Prostate gland (tissue), 2 donors: ENCODE measurements around the gene MTPN. TPM values are rescaled to one million over a fixed set of nuclear protein-coding genes. Genes with fewer than 3 reads are reported as not detected.

Source experiments
- DNase-seq: peaks from one replicate; pipeline ENCODE4 v3.0.0-alpha.2; 2019; ENCODE audit warnings: low spot score
- H3K27ac ChIP-seq, 2 donors: fragments of 200-600 bp; sonication (generic); 2 replicates each; pipeline ENCODE4 v1.5.1; 2017 to 2019
- H3K27me3 ChIP-seq: fragments of 200-600 bp; sonication (generic); replicated peaks from 2 replicates; pipeline ENCODE4 v1.5.1; 2019; ENCODE audit not compliant: insufficient read depth
- H3K36me3 ChIP-seq, 2 donors: fragments of 200-600 bp; sonication (generic); 1 replicate in 1 of 2; 2 replicates in 1 of 2; pipeline versions ENCODE4 v1.5.1 to v1.8.1; 2017 to 2019
- H3K4me1 ChIP-seq: fragments of 200-600 bp; sonication (generic); replicated peaks from 2 replicates; pipeline ENCODE4 v1.5.1; 2019
- H3K4me3 ChIP-seq, 2 donors: fragments of 200-600 bp; sonication (generic); 2 replicates each; pipeline ENCODE4 v1.5.1; 2017 to 2019
- H3K9me3 ChIP-seq: fragments of 200-600 bp; sonication (generic); 2 replicates; pipeline ENCODE4 v1.5.1; 2017
- POLR2A ChIP-seq: fragments of 450-650 bp; IDR thresholded peaks from one replicate; pipeline ENCODE4 v1.6.1; 2016; ENCODE audit warnings: antibody characterized with exemption, mild to moderate bottlenecking
- POLR2AphosphoS5 ChIP-seq: sonication (generic); formaldehyde crosslinking; IDR thresholded peaks from one replicate; pipeline ENCODE4 v1.6.1; 2017; ENCODE audit warnings: antibody characterized with exemption
- WGBS: methylation state at CpG from one replicate; pipeline ENCODE4 v1.1.5; 2018; 5-methylcytosine and 5-hydroxymethylcytosine counted together
- intact Hi-C: fragments of 100-400 bp; cut with DNase I; formaldehyde crosslinking; loops from one replicate; pipeline ENCODE4 v1.14.2; 2022
- total RNA-seq, 2 donors: library from RNA; depleted of rRNA; stranded (reverse); fragments of >200 nt; gene quantifications; one replicate each; pipeline ENCODE4 v1.1.0, GENCODE V29; 2016
- TF ChIP-seq, protein P1 (sequence below), 4 experiments: fragments of 200-600 bp in 2 of 4; fragments of 450-650 bp in 2 of 4; sonication (generic) in 2 of 4; IDR thresholded peaks; 1 replicate in 3 of 4; 2 replicates in 1 of 4; pipeline ENCODE4 v1.5.1; 2016 to 2019; ENCODE audit warnings: antibody characterized with exemption in 4 of 4, mild to moderate bottlenecking in 2 of 4, moderate library complexity in 2 of 4

The MTPN gene
- total RNA-seq, 2 donors from 2014 or later: 85.6 to 137 TPM

DNA sequence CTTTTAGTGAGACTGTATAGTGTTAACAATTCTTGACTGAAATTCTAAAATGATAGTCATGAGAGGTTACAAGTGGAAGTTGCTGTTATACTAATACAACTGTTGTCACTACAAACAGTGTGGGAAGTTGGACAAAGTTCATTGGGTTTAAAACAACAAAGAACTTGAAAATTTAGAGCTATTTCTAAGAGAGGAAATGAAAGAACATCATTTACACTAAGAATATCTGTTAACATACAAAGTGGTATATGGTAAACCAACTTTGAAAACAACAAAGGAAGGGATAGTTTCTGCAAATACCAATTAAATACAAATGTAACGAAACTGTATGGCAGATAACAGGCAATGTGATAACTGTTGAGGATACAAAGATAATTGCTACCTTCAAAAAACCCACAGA, 11.6 kb downstream of the MTPN start:
- DNase-seq: no peak
- WGBS: 83% methylated on average over 1 of the region's 1 CpG
- intact Hi-C loops: no loop called here
- no peak overlapping the region for H3K4me3 ChIP-seq
- H3K27ac ChIP-seq: no peak overlapping the region
- H3K9me3 ChIP-seq: no peaks in the 10 kb centered on the region
- no peak for TF ChIP-seq POLR2A
- TF ChIP-seq POLR2AphosphoS5: no peak
- TF ChIP-seq, protein P1, sequence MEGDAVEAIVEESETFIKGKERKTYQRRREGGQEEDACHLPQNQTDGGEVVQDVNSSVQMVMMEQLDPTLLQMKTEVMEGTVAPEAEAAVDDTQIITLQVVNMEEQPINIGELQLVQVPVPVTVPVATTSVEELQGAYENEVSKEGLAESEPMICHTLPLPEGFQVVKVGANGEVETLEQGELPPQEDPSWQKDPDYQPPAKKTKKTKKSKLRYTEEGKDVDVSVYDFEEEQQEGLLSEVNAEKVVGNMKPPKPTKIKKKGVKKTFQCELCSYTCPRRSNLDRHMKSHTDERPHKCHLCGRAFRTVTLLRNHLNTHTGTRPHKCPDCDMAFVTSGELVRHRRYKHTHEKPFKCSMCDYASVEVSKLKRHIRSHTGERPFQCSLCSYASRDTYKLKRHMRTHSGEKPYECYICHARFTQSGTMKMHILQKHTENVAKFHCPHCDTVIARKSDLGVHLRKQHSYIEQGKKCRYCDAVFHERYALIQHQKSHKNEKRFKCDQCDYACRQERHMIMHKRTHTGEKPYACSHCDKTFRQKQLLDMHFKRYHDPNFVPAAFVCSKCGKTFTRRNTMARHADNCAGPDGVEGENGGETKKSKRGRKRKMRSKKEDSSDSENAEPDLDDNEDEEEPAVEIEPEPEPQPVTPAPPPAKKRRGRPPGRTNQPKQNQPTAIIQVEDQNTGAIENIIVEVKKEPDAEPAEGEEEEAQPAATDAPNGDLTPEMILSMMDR (IDR thresholded peaks at IDR 0.05): no peak
- H3K36me3 ChIP-seq: no peaks in the 10 kb centered on the region
- H3K4me1 ChIP-seq: no peaks in the 10 kb centered on the region
- H3K27me3 ChIP-seq: no peaks in the 10 kb centered on the region

DNA sequence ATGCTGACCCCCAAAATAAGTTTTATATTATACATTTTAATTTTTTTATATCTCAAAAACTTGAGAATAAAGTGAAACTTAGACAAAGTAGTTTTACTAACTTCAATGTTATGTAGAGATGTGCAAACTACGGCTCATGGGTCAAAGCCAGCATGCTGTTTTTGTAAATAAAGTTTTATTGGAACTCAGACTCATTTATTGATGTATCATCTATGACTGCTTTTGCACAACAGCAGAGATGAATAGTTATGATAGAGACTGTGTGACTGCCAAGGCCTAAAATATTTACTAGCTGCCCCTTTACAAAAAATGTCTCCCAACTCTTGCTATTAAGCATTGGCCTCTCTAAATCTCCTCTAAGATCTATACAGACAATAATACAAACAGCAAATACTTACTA, 12.4 kb downstream of the MTPN start:
- no peak for DNase-seq
- H3K9me3 ChIP-seq: no peaks in the 10 kb centered on the region
- no peak overlapping the region for H3K4me3 ChIP-seq
- intact Hi-C loops: no loop called here
- no peak overlapping the region for H3K27ac ChIP-seq
- H3K4me1 ChIP-seq: no peaks in the 10 kb centered on the region
- no peak for TF ChIP-seq POLR2AphosphoS5
- TF ChIP-seq, protein P1 (IDR thresholded peaks at IDR 0.05): no peak
- no peak for TF ChIP-seq POLR2A
- 68% methylated on average over 1 of the region's 1 CpG for WGBS
- H3K36me3 ChIP-seq: no peaks in the 10 kb centered on the region
- H3K27me3 ChIP-seq: no peaks in the 10 kb centered on the region

DNA sequence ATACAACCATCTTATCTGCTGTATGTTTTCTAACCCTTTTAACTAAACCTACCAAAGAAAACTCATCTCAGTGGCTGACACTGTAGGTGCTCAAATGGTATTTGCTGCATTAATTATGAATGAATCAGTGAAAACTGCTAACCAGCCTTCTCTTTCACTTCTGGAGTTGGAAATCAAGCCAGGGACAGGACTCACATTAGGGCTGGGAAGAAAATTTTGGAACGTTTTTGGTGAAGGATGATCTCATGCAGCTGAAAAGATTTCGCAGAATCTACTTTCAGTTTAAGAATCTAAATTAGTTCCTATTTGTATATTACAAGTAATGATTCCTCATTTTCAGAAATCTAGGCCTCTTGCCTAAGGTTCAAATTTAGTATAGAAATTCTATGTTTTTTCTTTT, 12.9 kb downstream of the MTPN start:
- TF ChIP-seq POLR2AphosphoS5 (no peak), POLR2A (no peak)
- TF ChIP-seq, protein P1 (IDR thresholded peaks at IDR 0.05): no peak
- Histone ChIP-seq H3K36me3 (no peaks in the 10 kb centered on the region), H3K4me3 (no peak overlapping the region), H3K9me3 (no peaks in the 10 kb centered on the region), H3K4me1 (no peaks in the 10 kb centered on the region), H3K27me3 (no peaks in the 10 kb centered on the region), H3K27ac (no peak overlapping the region)
- no peak for DNase-seq
- intact Hi-C loops: no loop called here
- 53% methylated on average over 2 of the region's 2 CpGs for WGBS

DNA sequence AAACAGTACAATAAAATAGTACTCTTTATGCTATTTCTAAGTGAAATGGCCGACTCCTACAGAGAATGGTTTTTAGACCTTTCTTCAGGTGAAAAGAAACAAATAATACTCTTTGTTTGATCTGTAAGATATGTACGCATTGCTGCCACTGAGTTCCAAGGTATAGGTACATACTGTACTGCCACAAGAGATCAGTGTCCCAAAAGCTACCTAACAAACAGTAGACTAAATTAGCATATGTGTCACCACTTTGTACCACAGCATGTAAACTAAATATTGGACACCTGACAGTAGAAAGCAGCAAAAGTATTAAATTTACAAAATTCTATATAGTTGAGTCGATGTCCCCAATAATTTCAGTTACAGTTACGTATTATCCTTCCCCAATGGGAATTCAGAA, 14.4 kb downstream of the MTPN start:
- intact Hi-C loops: no loop called here
- no peaks in the 10 kb centered on the region for H3K4me1 ChIP-seq

More for the DNA sequence above, 14.4 kb downstream of the MTPN start:
- TF ChIP-seq, protein P1 (IDR thresholded peaks at IDR 0.05): no peak
- TF ChIP-seq POLR2AphosphoS5 (no peak), POLR2A (no peak)
- no peaks in the 10 kb centered on the region for H3K9me3 ChIP-seq
- no peaks in the 10 kb centered on the region for H3K27me3 ChIP-seq
- 85% methylated on average over 4 of the region's 4 CpGs for WGBS
- no peak overlapping the region for H3K27ac ChIP-seq
- H3K4me3 ChIP-seq: no peak overlapping the region
- DNase-seq: no peak
- no peaks in the 10 kb centered on the region for H3K36me3 ChIP-seq
